ENCODE data around the gene ATG16L1.

Gene ATG16L1

DNA sequence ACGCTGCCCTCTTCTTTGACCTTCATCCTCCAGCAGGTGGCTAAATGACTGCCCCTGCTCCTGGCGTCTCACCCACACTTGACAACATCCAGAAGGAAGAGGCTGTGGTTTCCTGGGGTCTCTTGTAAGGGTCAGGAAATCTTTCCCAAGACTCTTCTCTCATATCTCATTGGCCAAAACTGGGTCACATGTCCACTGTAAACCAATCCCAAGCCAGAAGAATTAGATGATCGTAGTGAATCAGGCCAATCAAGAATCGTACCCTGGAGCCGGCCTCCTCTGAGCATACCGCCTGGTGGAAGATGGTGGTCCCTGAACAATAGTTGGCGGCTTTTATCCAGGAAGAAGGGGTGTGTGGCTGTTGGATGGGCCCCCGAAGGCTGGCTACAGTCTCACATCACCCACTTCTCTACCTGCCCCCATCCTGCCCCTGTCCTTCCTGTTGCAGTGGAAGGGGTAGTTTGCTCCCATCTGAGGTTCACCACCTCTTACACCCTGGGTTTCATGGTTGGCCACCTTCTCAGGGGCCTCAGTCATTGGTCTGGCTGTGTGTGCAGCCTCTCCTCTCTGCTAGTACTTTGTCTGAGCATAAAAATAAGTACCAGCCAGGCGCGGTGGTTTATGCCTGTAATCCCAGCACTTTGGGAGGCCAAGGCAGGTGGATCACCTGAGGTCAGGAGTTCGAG is 59.9 kb downstream of the ATG16L1 start:
- H3K4me3 ChIP-seq (ENCODE audit: low read depth, low read length), result no peak overlapping the region
- no peak for DNase-seq (ENCODE audit: low read depth)
- no peak for TF ChIP-seq CTCF (IDR thresholded peaks at IDR 0.05; ENCODE audit: low read depth, low read length, missing control alignments)

- no peak overlapping the region for H3K4me3 ChIP-seq (ENCODE audit: low read depth, low read length)
- TF ChIP-seq CTCF (IDR thresholded peaks at IDR 0.05; ENCODE audit: low read depth, low read length, missing control alignments), result no peak
These were observed 61.4 kb downstream of the ATG16L1 start for GRCh38 chr2:233312874-233313273.

DNA sequence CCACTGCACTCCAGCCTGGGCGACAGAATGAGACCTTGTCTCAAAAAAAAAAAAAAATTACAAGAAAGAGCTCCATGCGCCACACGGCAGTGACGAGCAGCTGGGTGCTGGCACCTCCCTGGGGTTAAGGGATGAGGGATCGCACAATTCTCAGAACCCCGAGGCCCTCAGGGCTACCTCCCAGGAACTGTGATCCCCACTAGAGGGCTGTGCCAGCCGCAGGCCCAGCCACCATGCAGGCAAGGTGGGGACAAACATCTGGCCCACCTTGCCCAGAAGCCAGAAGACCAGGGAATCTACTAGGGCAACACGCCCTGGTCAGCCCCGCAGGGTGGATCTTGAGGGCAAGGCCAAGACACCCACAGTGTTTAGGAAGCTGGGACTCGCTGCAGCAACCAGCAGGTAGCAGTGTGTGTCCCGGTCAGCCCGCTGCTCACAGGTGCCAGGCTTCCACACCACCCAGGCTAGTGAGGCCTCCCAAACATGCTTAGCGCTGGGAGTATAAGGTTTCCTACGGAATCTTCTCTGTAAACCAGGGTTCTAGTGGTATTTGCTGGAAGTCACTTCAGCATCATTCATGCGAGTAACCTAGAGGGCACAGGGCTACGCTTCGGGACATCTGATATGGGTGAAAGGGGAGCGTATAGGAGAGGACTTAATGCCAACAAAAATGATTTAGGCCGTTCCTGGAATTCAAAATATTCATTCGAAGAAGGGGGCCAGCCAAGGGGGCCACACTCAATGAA is 62.9 kb downstream of the ATG16L1 start:
- TF ChIP-seq CTCF (IDR thresholded peaks at IDR 0.05; ENCODE audit: low read depth, low read length, missing control alignments), result no peak
- no peak overlapping the region for H3K4me3 ChIP-seq (ENCODE audit: low read depth, low read length)
- DNase-seq (ENCODE audit: low read depth), result no peak

More at GRCh38 chr2:233312874-233313273, 61.4 kb downstream of the ATG16L1 start:
- DNase-seq (ENCODE audit: low read depth), result no peak

- DNase-seq (ENCODE audit: low read depth), result no peak
- no peak overlapping the region for H3K4me3 ChIP-seq (ENCODE audit: low read depth, low read length)
- TF ChIP-seq CTCF (IDR thresholded peaks at IDR 0.05; ENCODE audit: low read depth, low read length, missing control alignments), result no peak
These were observed 65.9 kb downstream of the ATG16L1 start for GRCh38 chr2:233317196-233317943.

DNA sequence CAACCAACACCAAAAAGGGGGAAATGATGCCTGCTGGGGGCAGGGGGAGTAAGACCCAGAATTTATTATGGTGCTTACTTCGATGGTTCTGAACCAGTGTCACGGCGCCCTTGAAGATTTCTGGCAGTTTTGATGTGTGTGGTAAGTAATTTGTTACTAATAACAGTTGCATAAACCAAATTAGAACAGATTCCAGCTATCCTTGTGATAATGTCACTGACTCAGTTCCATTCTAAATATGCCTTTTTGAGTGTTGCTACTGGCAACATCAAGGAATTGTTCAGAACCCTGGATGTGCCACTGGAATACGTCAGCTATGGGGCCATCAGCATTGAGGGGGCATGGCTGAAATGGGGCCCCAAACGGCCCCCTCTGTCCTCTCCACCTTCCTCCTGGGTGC is 67.8 kb downstream of the ATG16L1 start:
- TF ChIP-seq CTCF (IDR thresholded peaks at IDR 0.05; ENCODE audit: low read depth, low read length, missing control alignments), result no peak
- DNase-seq (ENCODE audit: low read depth), result no peak
- H3K4me3 ChIP-seq (ENCODE audit: low read depth, low read length), result no peak overlapping the region

GRCh38 chr2:233320470-233320869 is 69.0 kb downstream of the ATG16L1 start:
- DNase-seq (ENCODE audit: low read depth), result no peak
- no peak for TF ChIP-seq CTCF (IDR thresholded peaks at IDR 0.05; ENCODE audit: low read depth, low read length, missing control alignments)
- H3K4me3 ChIP-seq (ENCODE audit: low read depth, low read length), result no peak overlapping the region
